HG03097 (cell line): ENCODE results near the gene PCAT6.

Experiments used
- ATAC-seq: cut with Tn5 transposase; IDR thresholded peaks from one replicate; pipeline ENCODE4 v1.9.1; 2021; ENCODE audit not compliant: unreplicated experiment, low FRiP score

Gene PCAT6

DNA sequence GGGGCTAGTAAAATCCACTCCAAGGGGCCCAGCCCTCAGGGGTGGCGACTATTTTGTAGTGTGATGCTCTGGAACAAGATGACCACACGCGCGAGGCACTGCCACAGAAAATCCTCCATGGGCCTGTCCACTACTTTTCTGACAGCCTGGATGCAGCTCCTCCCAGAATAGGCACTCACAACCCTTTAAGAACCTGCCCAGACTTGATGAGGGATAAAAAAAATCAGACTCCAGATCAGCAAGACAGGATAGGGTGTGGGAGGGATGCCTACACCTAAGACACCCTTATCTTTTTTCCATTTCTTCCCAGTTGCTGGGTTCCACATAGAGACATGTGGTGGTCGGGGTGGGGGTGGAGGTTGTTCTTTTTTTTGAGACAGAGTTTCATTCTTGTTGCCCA lies 33.5 kb downstream of the PCAT6 start:
- no peak for ATAC-seq

DNA sequence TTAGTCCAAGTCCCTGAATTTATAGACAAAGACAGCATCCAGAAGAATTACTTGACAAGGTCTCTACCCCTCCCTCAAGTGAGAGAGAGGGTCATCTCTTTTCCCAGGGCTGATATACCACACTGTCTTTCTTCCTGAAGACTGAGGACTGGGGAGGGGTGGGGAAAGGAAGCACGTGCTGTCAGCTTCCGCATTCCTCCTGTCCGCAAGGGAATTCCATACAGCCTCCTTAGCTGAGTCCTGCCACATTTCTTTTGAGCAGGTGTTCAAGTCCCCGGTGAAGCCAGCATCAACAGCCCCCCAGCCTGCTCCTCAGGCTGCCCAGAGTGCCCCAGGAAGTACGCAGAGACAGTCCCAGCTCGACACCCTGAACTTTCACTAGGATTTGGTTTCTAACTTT lies 34.2 kb downstream of the PCAT6 start:
- no peak for ATAC-seq

DNA sequence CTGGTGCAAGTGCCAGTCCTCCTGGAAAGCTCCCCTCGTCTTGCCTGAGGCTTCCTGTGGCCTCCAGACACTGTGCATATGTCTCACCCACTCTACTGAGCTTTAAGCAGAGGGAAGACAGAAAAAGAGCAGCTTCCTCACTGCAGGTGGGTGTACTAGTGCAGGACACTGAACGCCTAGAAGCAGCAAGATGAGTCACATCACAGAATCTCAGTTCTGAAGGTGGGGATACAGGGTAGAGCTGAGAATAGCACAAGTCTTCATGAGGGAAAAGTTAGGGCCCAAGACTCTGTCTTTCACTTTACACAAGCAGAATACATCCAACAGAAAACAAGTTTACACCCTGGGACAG lies 37.4 kb downstream of the PCAT6 start:
- no peak for ATAC-seq

DNA sequence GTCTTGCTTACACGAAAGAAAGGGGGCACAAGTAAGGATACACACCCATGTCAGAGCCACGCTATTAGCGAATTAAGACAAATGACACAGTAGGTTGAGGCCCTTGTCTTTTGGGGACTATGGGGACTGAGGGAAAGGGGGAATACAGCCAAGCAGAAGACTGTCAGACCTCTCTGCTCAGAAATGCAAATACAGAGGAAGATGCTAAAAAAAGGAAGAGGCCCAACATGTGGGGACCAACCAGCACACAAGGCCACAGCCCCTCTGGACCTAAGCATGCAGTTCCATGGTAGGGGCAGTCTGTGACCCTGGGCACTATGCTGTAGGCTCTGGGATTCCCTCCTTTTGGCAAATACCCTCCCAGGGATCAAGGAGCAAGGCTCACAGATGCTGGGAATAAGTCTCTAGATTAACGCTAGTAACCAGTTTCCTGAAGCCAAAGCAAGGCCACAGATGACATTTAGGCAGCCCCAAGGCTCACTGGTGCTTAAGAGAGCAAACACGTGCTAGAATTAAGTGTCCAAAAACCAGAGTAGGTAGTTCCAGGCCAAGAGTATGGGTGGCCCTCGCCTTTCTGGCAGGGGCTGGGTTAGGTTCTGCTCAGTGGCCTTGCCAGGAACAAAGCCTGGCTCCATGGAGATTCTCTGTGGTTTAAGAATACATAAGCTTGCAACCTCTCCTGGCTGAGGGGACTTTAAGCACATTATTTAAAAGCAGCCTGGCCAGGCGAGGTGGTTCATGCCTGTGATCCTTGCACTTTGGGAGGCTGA lies 40.0 kb downstream of the PCAT6 start:
- ATAC-seq, result no peak

DNA sequence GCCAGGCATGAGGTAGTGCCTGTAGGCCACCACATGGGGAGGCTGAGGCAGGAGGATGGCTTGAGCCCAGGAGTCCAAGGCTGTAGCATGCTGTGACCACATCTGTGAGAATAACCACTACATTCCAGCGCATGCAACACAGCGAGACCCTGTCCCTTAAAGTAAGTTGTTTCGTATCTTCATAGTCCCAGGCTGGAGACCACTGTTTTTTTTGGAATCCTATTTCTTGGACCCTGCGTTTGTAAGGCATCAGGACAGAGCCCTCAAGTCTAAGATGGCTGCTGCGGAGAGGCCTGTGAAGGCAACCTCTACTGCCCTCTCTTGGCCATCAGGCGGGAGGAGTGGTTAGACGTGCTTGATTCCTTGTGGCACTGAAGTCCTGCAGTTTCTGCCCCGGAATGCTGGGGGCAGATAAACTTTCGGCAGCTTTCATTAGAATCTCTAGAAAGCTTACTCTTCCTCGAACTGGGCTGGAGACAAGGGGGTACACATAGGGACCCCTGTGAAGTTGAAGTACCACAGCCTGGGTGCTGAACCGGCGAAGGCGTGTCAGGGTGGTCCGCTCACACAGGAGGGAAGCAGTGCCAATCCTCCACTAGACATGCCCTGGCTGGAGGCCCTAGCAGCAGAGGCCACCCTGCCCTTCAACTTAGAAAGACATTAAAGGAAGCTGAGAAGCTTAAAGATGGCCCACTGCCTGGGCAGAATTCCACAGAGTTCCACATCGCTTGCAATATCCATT lies 41.6 kb downstream of the PCAT6 start:
- ATAC-seq, result no peak

DNA sequence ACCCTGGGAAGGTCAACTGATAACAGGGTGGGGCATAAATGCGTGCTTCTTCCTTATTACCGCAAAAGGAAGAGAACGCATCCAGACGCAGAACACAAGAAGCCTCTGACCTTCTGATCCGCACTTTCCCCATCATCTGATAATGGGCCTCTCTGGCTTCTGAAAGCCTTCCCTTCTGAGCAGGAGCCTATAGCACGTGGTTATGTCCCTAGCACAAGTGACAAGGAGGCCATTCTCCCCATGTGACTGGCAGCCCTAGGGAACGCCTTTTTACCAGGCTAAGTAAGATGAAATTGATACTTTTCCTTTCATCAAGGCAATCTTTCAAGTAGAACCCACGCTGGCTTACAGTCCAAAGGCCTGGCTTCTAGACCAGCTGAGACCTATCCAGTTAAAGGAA lies 44.0 kb downstream of the PCAT6 start:
- ATAC-seq, result no peak

DNA sequence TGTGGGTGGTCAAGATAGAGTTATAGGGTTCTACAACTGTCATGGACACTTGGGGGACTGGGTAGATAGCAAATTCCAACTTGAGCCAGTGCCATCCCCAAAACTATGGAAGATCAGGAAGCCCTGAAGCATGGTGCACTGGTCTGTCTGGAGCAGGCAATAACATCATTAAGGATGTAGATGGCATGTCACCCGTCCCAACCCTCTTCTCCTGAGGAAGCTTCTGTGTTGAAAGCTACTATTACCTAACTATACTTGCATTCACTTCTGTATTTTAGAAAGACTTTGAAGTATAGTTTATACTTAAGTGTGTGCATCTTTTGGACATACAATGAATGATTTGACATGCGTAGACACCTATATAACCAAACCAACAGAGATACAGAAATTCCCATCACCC lies 45.3 kb downstream of the PCAT6 start:
- no peak for ATAC-seq

DNA sequence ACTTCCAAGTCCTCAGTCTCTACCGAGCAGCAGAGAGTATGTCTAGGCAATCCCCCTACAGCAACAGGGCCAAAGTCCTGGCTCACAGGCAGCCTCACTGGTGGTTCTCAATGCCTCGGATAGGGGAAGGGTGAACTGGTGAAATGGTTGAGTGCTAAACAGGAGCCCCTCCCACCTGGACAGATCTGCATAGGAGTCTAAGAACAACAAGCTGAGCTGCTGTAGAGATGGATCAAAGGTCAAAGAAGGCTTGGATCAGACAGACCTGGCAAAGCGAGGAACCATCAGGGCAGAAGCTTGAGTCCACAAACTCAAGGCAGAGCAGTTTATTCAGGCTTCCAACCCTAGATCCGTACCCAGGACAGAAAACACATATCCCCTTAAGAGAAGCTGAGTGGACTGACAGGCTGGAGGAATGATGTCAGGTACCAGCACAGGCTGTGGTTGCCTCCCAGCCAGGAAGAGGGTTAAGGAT lies 46.4 kb downstream of the PCAT6 start:
- no peak for ATAC-seq

DNA sequence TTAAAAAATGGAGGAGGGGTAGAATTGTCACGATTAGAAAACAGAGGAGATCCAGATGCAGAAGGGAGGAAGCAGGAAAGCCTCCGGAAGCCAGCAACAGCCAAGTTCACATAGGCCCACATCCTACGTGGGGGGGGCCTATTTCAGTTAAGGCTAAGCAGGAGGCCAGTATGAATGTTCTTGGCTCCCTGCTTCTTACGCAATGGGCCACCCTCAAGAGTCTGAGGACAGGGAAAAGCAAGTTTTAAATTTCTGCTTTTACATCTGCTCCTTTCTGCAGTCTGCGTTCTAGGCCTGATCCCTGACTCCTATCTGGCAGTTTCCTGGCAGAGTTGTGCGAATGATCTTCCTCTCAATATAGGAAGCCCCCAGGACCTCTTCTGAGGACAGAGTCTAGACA lies 47.6 kb downstream of the PCAT6 start:
- no peak for ATAC-seq

DNA sequence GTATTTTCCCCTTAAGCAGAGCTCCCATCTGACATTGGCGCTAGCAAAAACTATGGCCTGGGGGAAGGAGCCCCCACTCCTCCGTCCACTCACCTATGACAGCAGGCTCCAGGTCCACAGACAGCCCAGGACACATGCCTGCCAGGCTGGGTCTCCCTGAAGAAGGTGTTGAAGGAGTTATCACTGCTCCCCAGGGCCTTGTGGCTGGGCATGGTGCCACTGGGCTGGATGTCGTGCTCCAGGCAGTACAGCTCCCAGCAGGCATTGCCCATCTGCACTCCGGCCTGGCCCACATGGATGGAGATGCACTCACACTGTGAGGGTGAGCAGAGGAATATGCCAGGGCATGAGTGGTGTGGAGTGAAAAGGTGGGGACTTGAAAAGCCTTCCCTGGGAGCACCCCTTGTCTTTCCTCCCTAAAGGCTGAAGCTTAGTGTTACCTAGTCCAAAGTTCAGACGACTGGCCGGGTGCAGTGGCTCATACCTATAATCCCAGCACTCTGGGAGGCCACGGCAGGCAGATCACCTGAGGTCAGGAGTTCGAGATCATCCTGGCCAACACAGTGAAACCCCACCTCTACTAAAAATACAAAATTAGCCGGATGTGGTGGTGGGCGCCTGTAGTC lies 48.1 kb downstream of the PCAT6 start:
- ATAC-seq, result no peak

DNA sequence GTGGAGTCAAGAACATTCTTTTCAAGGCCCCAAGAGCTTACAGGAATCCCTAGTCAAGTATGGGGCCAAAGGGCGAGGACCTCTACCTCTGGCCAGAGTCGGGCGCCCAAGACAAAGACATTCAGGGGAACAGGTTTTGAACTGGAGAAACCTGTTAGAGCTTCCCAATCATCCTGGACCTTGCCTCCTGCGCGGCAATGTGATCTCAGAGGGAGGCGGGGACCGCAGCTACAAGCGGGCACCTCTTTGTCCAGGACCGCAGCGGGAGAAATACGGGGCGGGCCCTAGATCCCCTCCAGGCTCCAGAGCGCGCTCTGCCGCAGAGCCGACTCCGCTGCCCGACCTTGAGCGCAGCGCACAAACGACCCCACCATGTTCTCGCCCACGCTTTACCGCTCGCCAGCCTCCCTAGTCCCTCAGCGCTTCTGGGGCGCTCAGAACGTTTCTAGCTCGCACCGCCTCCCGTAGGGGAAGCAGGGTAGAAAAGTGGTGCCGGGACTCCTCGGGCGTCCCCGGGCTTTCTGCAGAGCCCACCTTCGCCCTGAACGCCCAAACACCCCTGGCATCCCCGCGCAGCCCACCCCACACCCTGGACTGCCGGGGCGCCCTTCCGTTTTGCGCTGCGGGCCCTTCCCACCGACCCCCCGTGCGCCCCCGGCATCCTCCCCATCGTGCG lies 50.1 kb downstream of the PCAT6 start:
- ATAC-seq, result no peak
